ENCODE measurements around the gene ETHE1. TPM values are rescaled to one million over a fixed set of nuclear protein-coding genes. Genes with fewer than 3 reads are reported as not detected.
A peak's percentile ranks its signal among the peaks of the same experiment; 100 is the strongest.

ETHE1 gene
- total RNA-seq, 1 donor, result 52.1 TPM

- no peaks in the 10 kb centered on the region for H3K9me3 ChIP-seq (ENCODE audit: low read depth, low read length)
- H4K20me1 ChIP-seq (ENCODE audit: insufficient read depth, low read length), result peaks cover 6% of the 10 kb centered on the region
- H3K4me2 ChIP-seq (ENCODE audit: insufficient read depth, low read length), result no peak overlapping the region
- H3K79me2 ChIP-seq (ENCODE audit: insufficient read depth, low read length), result no peaks in the 10 kb centered on the region
- DNase-seq (ENCODE audit: insufficient read length, low spot score, missing footprints), result peak; percentile 31
- no peak overlapping the region for H2AFZ ChIP-seq (ENCODE audit: low read length)
- H3K4me3 ChIP-seq (ENCODE audit: insufficient read depth, low read length), result no peak overlapping the region
- H3K36me3 ChIP-seq (ENCODE audit: insufficient read depth, low read length), result peaks cover 44% of the 10 kb centered on the region
- no peak for TF ChIP-seq CTCF (IDR thresholded peaks at IDR 0.05; ENCODE audit: extremely low read depth, low read depth, low read length)
- no peaks in the 10 kb centered on the region for H3K27me3 ChIP-seq (ENCODE audit: insufficient read depth, low read length)
- peaks cover 7% of the 10 kb centered on the region for H3K4me1 ChIP-seq (ENCODE audit: insufficient read depth, low read length)
- H3K27ac ChIP-seq (ENCODE audit: low read depth, low read length), result no peak overlapping the region
Measured at GRCh38 chr19:43538922-43539321, 11.9 kb upstream of the ETHE1 start.

GRCh38 chr19:43534816-43535761 lies 8.1 kb upstream of the ETHE1 start:
- peak; percentile 66 for TF ChIP-seq CTCF (IDR thresholded peaks at IDR 0.05; ENCODE audit: extremely low read depth, low read depth, low read length)
- DNase-seq (ENCODE audit: insufficient read length, low spot score, missing footprints), result peak; percentile 94
- no peaks in the 10 kb centered on the region for H3K27me3 ChIP-seq (ENCODE audit: insufficient read depth, low read length)
- no peak overlapping the region for H3K4me3 ChIP-seq (ENCODE audit: insufficient read depth, low read length)
- H2AFZ ChIP-seq (ENCODE audit: low read length), result peak overlapping the region; percentile 20
- peaks cover 6% of the 10 kb centered on the region for H4K20me1 ChIP-seq (ENCODE audit: insufficient read depth, low read length)
- no peaks in the 10 kb centered on the region for H3K79me2 ChIP-seq (ENCODE audit: insufficient read depth, low read length)
- peaks cover 14% of the 10 kb centered on the region for H3K4me1 ChIP-seq (ENCODE audit: insufficient read depth, low read length)
- H3K27ac ChIP-seq (ENCODE audit: low read depth, low read length), result no peak overlapping the region
- H3K4me2 ChIP-seq (ENCODE audit: insufficient read depth, low read length), result peak overlapping the region; percentile 81
- no peaks in the 10 kb centered on the region for H3K9me3 ChIP-seq (ENCODE audit: low read depth, low read length)
- peaks cover 21% of the 10 kb centered on the region for H3K36me3 ChIP-seq (ENCODE audit: insufficient read depth, low read length)

- Histone ChIP-seq H3K27me3 (ENCODE audit: insufficient read depth, low read length) (no peaks in the 10 kb centered on the region), H3K4me1 (ENCODE audit: insufficient read depth, low read length) (peaks cover 20% of the 10 kb centered on the region), H3K9me3 (ENCODE audit: low read depth, low read length) (no peaks in the 10 kb centered on the region), H3K4me2 (ENCODE audit: insufficient read depth, low read length) (peak overlapping the region; percentile 81), H3K4me3 (ENCODE audit: insufficient read depth, low read length) (peak overlapping the region; percentile 76), H3K79me2 (ENCODE audit: insufficient read depth, low read length) (no peaks in the 10 kb centered on the region), H4K20me1 (ENCODE audit: insufficient read depth, low read length) (peaks cover 6% of the 10 kb centered on the region), H2AFZ (ENCODE audit: low read length) (peak overlapping the region; percentile 72), H3K27ac (ENCODE audit: low read depth, low read length) (peak overlapping the region; percentile 52), H3K36me3 (ENCODE audit: insufficient read depth, low read length) (peaks cover 21% of the 10 kb centered on the region)
- DNase-seq (ENCODE audit: insufficient read length, low spot score, missing footprints), result no peak
- no peak for TF ChIP-seq CTCF (IDR thresholded peaks at IDR 0.05; ENCODE audit: extremely low read depth, low read depth, low read length)
Measured at GRCh38 chr19:43534305-43534815, 7.4 kb upstream of the ETHE1 start.

All from osteoblast (primary cell).